ENCODE measurements around the gene PSD2. TPM values are rescaled to one million over a fixed set of nuclear protein-coding genes. Genes with fewer than 3 reads are reported as not detected.

PSD2 gene
- not detected in 2 replicates for total RNA-seq

DNA sequence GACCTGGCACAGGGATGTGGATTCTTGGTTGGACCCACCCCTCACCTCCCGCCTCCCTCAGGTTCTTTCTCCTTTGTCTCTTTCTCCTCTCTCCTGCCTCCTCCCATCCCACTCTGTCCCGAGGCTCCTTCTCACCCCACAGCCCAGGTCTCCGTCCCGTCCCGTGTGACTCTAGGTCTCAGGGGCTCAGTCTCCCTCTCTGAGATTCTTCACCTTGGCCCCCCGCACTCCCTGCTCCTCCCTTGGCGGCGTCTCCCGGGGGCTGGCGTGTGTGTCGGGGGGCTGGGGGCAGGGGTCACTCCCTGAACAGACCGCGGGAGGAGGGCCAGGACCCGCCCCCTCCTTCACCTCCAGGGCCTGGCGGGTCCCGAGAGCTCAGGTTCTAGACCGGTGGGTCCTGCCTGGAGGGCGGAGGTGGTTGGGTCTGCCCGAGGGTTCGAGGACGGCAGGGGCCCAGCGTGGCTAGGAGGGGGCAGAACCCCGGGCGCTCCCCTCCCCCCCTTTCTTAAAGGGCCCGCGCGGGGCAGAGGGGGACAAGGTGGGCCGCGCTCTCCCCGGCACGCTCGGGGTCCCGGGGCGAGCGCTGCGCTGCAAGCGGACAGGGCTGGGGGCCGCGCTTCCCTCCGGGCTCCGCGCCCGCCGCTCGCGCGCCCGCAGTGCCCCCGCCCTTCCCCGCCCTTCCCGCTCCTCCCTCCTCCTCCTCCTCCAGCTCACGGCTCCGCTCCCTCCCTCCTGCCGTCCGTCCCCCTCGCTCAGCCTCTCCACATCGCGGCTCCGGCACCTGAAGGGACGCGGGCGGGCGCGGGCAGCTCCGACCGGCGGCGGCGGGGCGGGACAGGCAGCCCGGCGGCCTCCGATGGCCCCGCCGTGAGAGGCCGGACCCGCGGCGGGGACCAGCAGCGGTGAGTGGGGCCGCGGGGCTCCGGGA is at the start of gene PSD2:
TSS of gene PSD2 (plus strand) at position 735 of the 928 bp plus-strand sequence. CDS start 13,633 bp downstream, outside the sequence.

Other genes starting within 250 kb of the PSD2 start
- gene UBE2D2, start 234.5 kb upstream of the PSD2 start, total RNA-seq, result 132 and 154 TPM in 2 replicates
- gene CXXC5, start 147.5 kb upstream of the PSD2 start, total RNA-seq, result 18.6 and 28.6 TPM in 2 replicates
- gene NRG2, start 247.5 kb downstream of the PSD2 start, total RNA-seq, result 0.05 TPM in 1 of 2 replicates, not detected in the other

All from airway epithelial cell (primary cell).